GM12801 (cell line): ENCODE data around the gene LRRC4B.

Source experiments
- CTCF ChIP-seq: IDR thresholded peaks from one replicate; pipeline ENCODE4 v1.5.1; 2011; ENCODE audit warnings: control low read depth; ENCODE audit not compliant: insufficient read length; ENCODE audit errors: extremely low read depth

The LRRC4B gene

GRCh38 chr19:50555450-50556281, 12.6 kb downstream of the LRRC4B start:
- TF ChIP-seq CTCF, result no peak

- TF ChIP-seq CTCF, result no peak
Measured at GRCh38 chr19:50555033-50555432, 13.2 kb downstream of the LRRC4B start.

GRCh38 chr19:50554212-50554611, 14.0 kb downstream of the LRRC4B start:
- no peak for TF ChIP-seq CTCF

- no peak for TF ChIP-seq CTCF
Measured at GRCh38 chr19:50553134-50553703, 15.0 kb downstream of the LRRC4B start.

- TF ChIP-seq CTCF, result no peak
Measured at GRCh38 chr19:50552540-50552939, 15.7 kb downstream of the LRRC4B start.

- no peak for TF ChIP-seq CTCF
Measured at GRCh38 chr19:50551715-50552187, 16.5 kb downstream of the LRRC4B start.

- no peak for TF ChIP-seq CTCF
Measured at GRCh38 chr19:50551034-50551714, 17.1 kb downstream of the LRRC4B start.
